Gastrocnemius medialis (tissue), 4 donors: Measurements from ENCODE around the gene KRTAP10-4. TPM values are rescaled to one million over a fixed set of nuclear protein-coding genes. Genes with fewer than 3 reads are reported as not detected.

Experiments
- ATAC-seq, 2 donors: fragments of 150-250 bp; one replicate each; pipeline ENCODE4 v1.9.1; 2016
- DNase-seq, 2 donors: peaks; one replicate each; pipeline ENCODE4 v3.0.0-alpha.2; 2019
- H3K27ac ChIP-seq, 4 donors: fragments of 200-600 bp; sonication (generic); 1 replicate in 1 of 4; 2 replicates in 3 of 4; pipeline ENCODE4 v1.5.1; 2016 to 2018; ENCODE audit warnings: mild to moderate bottlenecking in 2 of 4, moderate library complexity in 1 of 4
- H3K27me3 ChIP-seq, 3 donors: fragments of 200-600 bp; sonication (generic) in 2 of 3; 1 replicate in 1 of 3; 2 replicates in 2 of 3; pipeline versions ENCODE4 v1.5.1 to v1.6.0; 2016 to 2019; ENCODE audit warnings: mild to moderate bottlenecking in 1 of 3, moderate library complexity in 1 of 3
- H3K36me3 ChIP-seq, 2 donors: fragments of 200-600 bp; sonication (generic) in 1 of 2; one replicate each; pipeline ENCODE4 v1.5.1; 2017 to 2018
- H3K4me1 ChIP-seq, 2 donors: fragments of 200-600 bp; sonication (generic) in 1 of 2; one replicate each; pipeline ENCODE4 v1.5.1; 2016 to 2017; ENCODE audit warnings: mild to moderate bottlenecking in 2 of 2
- H3K4me3 ChIP-seq, 4 donors: fragments of 200-600 bp; sonication (generic) in 3 of 4; 1 replicate in 1 of 4; 2 replicates in 3 of 4; pipeline ENCODE4 v1.5.1; 2016 to 2019; ENCODE audit warnings: mild to moderate bottlenecking in 2 of 4
- H3K9me3 ChIP-seq, 3 donors: fragments of 200-600 bp; sonication (generic) in 2 of 3; 1 replicate in 1 of 3; 2 replicates in 2 of 3; pipeline ENCODE4 v1.5.1; 2016 to 2019
- POLR2A ChIP-seq, 2 donors: fragments of 450-650 bp; IDR thresholded peaks; one replicate each; pipeline ENCODE4 v1.6.1; 2017; ENCODE audit warnings: antibody characterized with exemption in 2 of 2, mild to moderate bottlenecking in 2 of 2, moderate library complexity in 2 of 2
- in situ Hi-C, 4 donors: fragments of 200-750 bp; cut with MboI; loops; one replicate each; pipeline versions ENCODE4 v1.15.0 to v1.8.0; 2017; ENCODE audit warnings: low sequenced_read_pairs in 4 of 4
- intact Hi-C: fragments of 100-400 bp; cut with DNase I; formaldehyde crosslinking; loops from one replicate; pipeline ENCODE4 v1.15.1; 2023; ENCODE audit warnings: low total_unique reads
- total RNA-seq, 4 donors: library from RNA; depleted of rRNA; stranded (reverse); fragments of >200 nt; gene quantifications; one replicate each; pipeline versions ENCODE4 v1.1.0 to v1.2.3, GENCODE V29; 2016
- TF ChIP-seq, protein P1 (sequence below), 5 experiments: fragments of 450-650 bp in 3 of 5; fragments of 200-600 bp in 2 of 5; sonication (generic) in 2 of 5; IDR thresholded peaks in 4 of 5; conservative IDR thresholded peaks in 1 of 5; 1 replicate in 4 of 5; 2 replicates in 1 of 5; pipeline ENCODE4 v1.5.1; 2016 to 2019; ENCODE audit warnings: antibody characterized with exemption in 5 of 5, mild to moderate bottlenecking in 3 of 5, moderate library complexity in 3 of 5

Gene KRTAP10-4
- total RNA-seq, 4 donors from 2014 or later, result not detected

DNA sequence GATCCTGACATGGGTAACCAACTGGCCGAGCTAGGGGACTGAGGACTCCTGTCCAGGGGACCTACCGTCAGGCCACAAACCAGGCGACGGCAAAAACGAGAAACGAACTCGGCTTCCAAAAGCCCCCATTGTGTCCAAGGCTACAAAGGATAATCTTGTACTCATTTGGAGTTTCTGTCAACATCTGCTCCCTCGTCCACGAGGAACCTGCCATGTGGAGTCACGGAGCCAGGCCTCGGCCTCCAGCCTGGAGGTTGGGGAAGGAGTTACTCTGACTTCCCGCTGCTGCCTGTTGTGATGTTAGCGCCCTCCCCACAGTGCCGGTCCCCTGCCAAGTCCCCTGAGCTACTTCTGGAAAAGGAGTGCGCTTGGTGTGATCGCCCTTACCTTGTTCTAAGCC is 40.8 kb upstream of the KRTAP10-4 start:
- Histone ChIP-seq H3K27me3 (peaks cover 4 to 13% (median 12%) of the 10 kb centered on the region in 3 donors), H3K36me3 (no peaks in the 10 kb centered on the region), H3K4me1 (no peaks in the 10 kb centered on the region), H3K4me3 (no peak overlapping the region), H3K27ac (no peak overlapping the region), H3K9me3 (no peaks in the 10 kb centered on the region)
- ATAC-seq, result no peak
- DNase-seq, result no peak
- in situ Hi-C loops (no loop called here), intact Hi-C loops (no loop called here)
- TF ChIP-seq POLR2A (IDR thresholded peaks at IDR 0.05), result no peak
- TF ChIP-seq, protein P1, sequence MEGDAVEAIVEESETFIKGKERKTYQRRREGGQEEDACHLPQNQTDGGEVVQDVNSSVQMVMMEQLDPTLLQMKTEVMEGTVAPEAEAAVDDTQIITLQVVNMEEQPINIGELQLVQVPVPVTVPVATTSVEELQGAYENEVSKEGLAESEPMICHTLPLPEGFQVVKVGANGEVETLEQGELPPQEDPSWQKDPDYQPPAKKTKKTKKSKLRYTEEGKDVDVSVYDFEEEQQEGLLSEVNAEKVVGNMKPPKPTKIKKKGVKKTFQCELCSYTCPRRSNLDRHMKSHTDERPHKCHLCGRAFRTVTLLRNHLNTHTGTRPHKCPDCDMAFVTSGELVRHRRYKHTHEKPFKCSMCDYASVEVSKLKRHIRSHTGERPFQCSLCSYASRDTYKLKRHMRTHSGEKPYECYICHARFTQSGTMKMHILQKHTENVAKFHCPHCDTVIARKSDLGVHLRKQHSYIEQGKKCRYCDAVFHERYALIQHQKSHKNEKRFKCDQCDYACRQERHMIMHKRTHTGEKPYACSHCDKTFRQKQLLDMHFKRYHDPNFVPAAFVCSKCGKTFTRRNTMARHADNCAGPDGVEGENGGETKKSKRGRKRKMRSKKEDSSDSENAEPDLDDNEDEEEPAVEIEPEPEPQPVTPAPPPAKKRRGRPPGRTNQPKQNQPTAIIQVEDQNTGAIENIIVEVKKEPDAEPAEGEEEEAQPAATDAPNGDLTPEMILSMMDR (IDR thresholded peaks at IDR 0.05 in 4 of 5, conservative IDR thresholded peaks at IDR 0.05 in 1 of 5), result no peak

DNA sequence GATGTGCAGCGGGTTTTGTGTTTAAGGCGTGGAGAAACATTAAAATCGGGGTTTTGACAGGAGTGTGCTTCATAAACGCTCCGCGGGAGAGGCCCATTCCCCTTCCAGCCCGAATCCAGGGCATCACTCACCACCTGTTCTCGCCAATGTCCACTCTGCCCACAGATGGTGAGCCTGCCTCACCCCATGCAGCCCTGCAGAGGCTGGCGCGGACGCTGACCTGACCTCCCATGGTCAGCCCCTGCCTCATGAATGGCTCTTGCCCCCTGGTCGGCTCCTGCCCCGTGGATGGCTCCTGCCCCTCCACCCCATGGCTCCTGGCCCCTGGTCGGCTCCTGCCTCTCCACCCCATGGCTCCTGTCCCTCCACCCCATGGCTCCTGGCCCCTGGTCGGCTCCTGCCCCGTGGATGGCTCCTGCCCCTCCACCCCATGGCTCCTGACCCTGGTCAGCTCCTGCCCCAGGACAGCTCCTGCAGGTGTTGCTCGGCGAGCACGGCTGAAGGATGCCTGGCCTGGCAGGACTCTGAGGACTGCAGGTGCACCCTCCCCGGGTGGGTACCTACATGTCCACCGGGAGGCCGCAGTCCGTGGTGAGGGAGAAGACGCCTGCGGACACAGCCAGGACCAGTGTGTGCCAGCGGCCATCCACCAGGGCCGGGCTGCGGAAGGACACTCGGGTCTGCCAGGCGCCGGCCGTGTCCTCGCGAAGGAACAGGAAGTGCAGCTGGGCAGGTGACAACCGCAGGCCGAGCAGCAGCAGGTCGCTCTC is 40.2 kb upstream of the KRTAP10-4 start:
- in situ Hi-C loops, result no loop called here
- TF ChIP-seq POLR2A (IDR thresholded peaks at IDR 0.05), result no peak
- TF ChIP-seq, protein P1 (IDR thresholded peaks at IDR 0.05 in 4 of 5, conservative IDR thresholded peaks at IDR 0.05 in 1 of 5), result no peak
- peaks cover 6 to 13% (median 12%) of the 10 kb centered on the region in 3 donors for H3K27me3 ChIP-seq
- H3K9me3 ChIP-seq, result no peaks in the 10 kb centered on the region
- no peak overlapping the region for H3K27ac ChIP-seq
- no peaks in the 10 kb centered on the region for H3K36me3 ChIP-seq
- no peak overlapping the region for H3K4me3 ChIP-seq
- DNase-seq, result no peak
- H3K4me1 ChIP-seq, result no peaks in the 10 kb centered on the region
- intact Hi-C loops, result no loop called here
- no peak for ATAC-seq

DNA sequence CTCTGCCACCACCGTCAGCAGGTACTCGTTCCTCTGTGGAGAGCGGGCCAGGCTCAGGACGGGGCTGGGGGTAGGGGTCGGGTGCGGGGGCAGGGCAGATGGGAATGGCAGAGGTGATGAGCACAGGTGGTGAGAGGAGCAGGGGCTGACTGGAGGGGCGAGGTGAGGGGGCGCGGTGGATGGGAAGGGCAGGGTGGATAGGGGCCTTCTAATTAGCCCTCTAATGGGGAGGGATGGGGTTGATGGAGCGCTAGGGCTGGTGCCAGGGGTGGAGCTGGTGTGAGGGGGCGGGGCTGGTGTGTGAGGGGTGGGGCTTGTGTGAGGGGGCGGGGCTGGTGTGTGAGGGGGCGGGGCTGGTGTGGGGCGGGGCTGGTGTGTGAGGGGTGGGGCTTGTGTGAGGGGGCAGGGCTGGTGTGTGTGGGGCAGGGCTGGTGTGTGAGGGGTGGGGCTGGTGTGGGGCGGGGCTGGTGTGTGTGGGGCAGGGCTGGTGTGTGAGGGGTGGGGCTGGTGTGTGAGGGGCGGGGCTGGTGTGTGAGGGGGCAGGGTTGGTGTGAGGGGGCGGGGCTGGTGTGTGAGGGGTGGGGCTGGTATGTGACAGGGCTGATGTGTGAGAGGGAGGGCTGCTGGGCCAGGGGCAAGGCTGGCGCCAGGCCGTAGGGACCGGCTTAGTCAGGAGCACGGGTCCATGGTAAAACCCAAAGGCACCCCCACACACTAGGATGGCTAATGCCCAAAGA is 39.5 kb upstream of the KRTAP10-4 start:
- Histone ChIP-seq H3K27me3 (peaks cover 7 to 15% (median 13%) of the 10 kb centered on the region in 3 donors), H3K9me3 (no peaks in the 10 kb centered on the region), H3K4me3 (no peak overlapping the region), H3K36me3 (no peaks in the 10 kb centered on the region), H3K4me1 (no peaks in the 10 kb centered on the region), H3K27ac (no peak overlapping the region)
- no peak for DNase-seq
- no peak for ATAC-seq
- intact Hi-C loops, result no loop called here
- TF ChIP-seq, protein P1 (IDR thresholded peaks at IDR 0.05 in 4 of 5, conservative IDR thresholded peaks at IDR 0.05 in 1 of 5), result no peak
- no peak for TF ChIP-seq POLR2A (IDR thresholded peaks at IDR 0.05)
- in situ Hi-C loops, result no loop called here

DNA sequence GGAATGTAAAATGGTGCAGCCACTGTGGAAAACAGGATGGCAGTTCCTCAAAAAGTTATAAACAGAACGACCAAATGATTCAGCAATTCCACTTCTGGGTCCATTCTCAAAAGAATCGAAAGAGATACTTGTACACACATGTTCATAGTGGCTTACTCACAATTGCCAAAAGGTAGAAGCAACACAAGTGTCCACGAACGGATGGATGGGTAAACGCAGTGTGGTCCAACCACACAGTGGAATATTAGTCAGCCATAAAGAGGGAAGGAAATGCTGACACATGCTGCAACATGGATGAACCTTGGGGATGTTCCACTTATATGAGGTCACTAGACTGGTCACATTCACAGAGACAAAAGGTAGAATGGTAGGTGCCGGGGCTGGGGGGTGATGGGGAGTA is 38.8 kb upstream of the KRTAP10-4 start:
- intact Hi-C loops, result no loop called here
- no peak overlapping the region for H3K4me3 ChIP-seq
- in situ Hi-C loops, result no loop called here
- no peak for DNase-seq
- TF ChIP-seq, protein P1 (IDR thresholded peaks at IDR 0.05 in 4 of 5, conservative IDR thresholded peaks at IDR 0.05 in 1 of 5), result no peak
- TF ChIP-seq POLR2A (IDR thresholded peaks at IDR 0.05), result no peak
- no peaks in the 10 kb centered on the region for H3K4me1 ChIP-seq
- no peaks in the 10 kb centered on the region for H3K36me3 ChIP-seq
- no peaks in the 10 kb centered on the region for H3K9me3 ChIP-seq
- H3K27ac ChIP-seq, result no peak overlapping the region
- no peak for ATAC-seq
- peaks cover 8 to 15% (median 13%) of the 10 kb centered on the region in 3 donors for H3K27me3 ChIP-seq
